Smooth muscle cell (in vitro differentiated cells): ENCODE data around the gene TBC1D32. TPM values are rescaled to one million over a fixed set of nuclear protein-coding genes. Genes with fewer than 3 reads are reported as not detected.
A peak's percentile ranks its signal among the peaks of the same experiment; 100 is the strongest.

Source experiments
- DNase-seq: peaks from one replicate; lab custom pipeline; 2025; ENCODE audit not compliant: unreplicated experiment; lab: John Stamatoyannopoulos, UW
- H2AFZ ChIP-seq: fragments of 200-600 bp; sonication (generic); 2 replicates; pipeline ENCODE4 v1.6.0; 2016; ENCODE audit warnings: antibody characterized with exemption, low read depth, mild to moderate bottlenecking
- H3F3A ChIP-seq: fragments of 200-600 bp; sonication (generic); 2 replicates; pipeline ENCODE4 v1.6.0; 2017; ENCODE audit warnings: antibody characterized with exemption, low read depth
- H3K27ac ChIP-seq: fragments of 200-600 bp; sonication (generic); 2 replicates; pipeline ENCODE4 v1.5.1; 2016; ENCODE audit warnings: low read depth, mild to moderate bottlenecking
- H3K27me3 ChIP-seq: fragments of 200-600 bp; sonication (generic); 2 replicates; pipeline ENCODE4 v1.6.1; 2016; ENCODE audit warnings: low read depth, mild to moderate bottlenecking
- H3K36me3 ChIP-seq: fragments of 200-600 bp; sonication (generic); 2 replicates; pipeline ENCODE4 v1.5.1; 2016; ENCODE audit warnings: low read depth
- H3K4me1 ChIP-seq: fragments of 200-600 bp; sonication (generic); 2 replicates; pipeline ENCODE4 v1.5.1; 2016; ENCODE audit warnings: low read depth
- H3K4me2 ChIP-seq: fragments of 200-600 bp; sonication (generic); 2 replicates; pipeline ENCODE4 v1.6.0; 2016; ENCODE audit warnings: mild to moderate bottlenecking
- H3K4me3 ChIP-seq: fragments of 200-600 bp; sonication (generic); 2 replicates; pipeline ENCODE4 v1.5.1; 2016; ENCODE audit warnings: mild to moderate bottlenecking
- H3K79me2 ChIP-seq: fragments of 200-600 bp; sonication (generic); 2 replicates; pipeline ENCODE4 v1.6.0; 2016; ENCODE audit warnings: low read depth, mild to moderate bottlenecking
- H3K9ac ChIP-seq: fragments of 200-600 bp; sonication (generic); 2 replicates; pipeline ENCODE4 v1.6.0; 2016; ENCODE audit warnings: low read depth
- H3K9me3 ChIP-seq: fragments of 200-600 bp; sonication (generic); replicated peaks from 2 replicates; pipeline ENCODE4 v1.5.1; 2016; ENCODE audit warnings: low read depth
- H4K20me1 ChIP-seq: fragments of 200-600 bp; sonication (generic); 2 replicates; pipeline ENCODE4 v1.6.0; 2016; ENCODE audit warnings: low read depth
- WGBS: methylation state at CpG from one replicate; pipeline ENCODE4 v1.1.7; 2016; ENCODE audit warnings: low lambda C conversion rate; 5-methylcytosine and 5-hydroxymethylcytosine counted together
- polyA plus RNA-seq: library from polyadenylated mRNA; unstranded; fragments of >200 nt; fragmentation: Nextera tagmentation; extraction: Ambion mirVana; gene quantifications from 2 replicates; pipeline ENCODE4 v1.2.1, GENCODE V29; 2016
- total RNA-seq: library from RNA; depleted of rRNA; stranded (reverse); fragments of >200 nt; gene quantifications from 2 replicates; pipeline ENCODE4 v1.2.3, GENCODE V29; 2014
- TF ChIP-seq, protein P1 (sequence below): fragments of 200-600 bp; sonication (generic); IDR thresholded peaks from 2 replicates; pipeline ENCODE4 v1.5.1; 2017; ENCODE audit warnings: borderline replicate concordance, mild to moderate bottlenecking, antibody characterized with exemption; ENCODE audit not compliant: insufficient read depth, poor library complexity, severe bottlenecking

TBC1D32 gene
- total and polyA plus RNA-seq, 2 experiments from 2014 or later, result 4.2 to 14.5 TPM

DNA sequence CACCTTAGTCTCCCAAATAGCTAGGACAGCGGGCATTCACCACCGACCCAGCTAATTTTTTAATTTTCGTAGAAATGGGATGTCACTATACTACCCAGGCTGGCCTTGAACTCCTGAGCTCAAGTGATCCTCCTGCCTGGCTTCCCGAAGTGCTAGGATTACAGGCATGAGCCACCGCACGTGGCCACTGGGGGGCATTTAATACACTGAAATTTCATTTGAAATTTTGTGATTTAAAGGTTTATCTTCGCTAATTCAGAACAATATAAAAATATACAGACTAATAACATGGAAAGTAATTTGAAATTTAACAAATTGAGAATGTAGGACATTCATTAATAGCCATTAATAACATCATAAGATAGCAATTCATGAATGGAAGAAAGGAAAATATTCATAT is 20.5 kb upstream of the TBC1D32 start:
- Histone ChIP-seq H3K9me3 (no peaks in the 10 kb centered on the region), H3K4me1 (no peaks in the 10 kb centered on the region), H3K27me3 (no peaks in the 10 kb centered on the region), H3K79me2 (no peaks in the 10 kb centered on the region), H3K36me3 (no peaks in the 10 kb centered on the region), H3K4me3 (no peak overlapping the region), H4K20me1 (no peaks in the 10 kb centered on the region), H3F3A (no peaks in the 10 kb centered on the region), H3K9ac (no peak overlapping the region), H2AFZ (no peak overlapping the region), H3K4me2 (no peak overlapping the region), H3K27ac (no peak overlapping the region)
- DNase-seq, result no peak
- TF ChIP-seq, protein P1, sequence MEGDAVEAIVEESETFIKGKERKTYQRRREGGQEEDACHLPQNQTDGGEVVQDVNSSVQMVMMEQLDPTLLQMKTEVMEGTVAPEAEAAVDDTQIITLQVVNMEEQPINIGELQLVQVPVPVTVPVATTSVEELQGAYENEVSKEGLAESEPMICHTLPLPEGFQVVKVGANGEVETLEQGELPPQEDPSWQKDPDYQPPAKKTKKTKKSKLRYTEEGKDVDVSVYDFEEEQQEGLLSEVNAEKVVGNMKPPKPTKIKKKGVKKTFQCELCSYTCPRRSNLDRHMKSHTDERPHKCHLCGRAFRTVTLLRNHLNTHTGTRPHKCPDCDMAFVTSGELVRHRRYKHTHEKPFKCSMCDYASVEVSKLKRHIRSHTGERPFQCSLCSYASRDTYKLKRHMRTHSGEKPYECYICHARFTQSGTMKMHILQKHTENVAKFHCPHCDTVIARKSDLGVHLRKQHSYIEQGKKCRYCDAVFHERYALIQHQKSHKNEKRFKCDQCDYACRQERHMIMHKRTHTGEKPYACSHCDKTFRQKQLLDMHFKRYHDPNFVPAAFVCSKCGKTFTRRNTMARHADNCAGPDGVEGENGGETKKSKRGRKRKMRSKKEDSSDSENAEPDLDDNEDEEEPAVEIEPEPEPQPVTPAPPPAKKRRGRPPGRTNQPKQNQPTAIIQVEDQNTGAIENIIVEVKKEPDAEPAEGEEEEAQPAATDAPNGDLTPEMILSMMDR, result peak; percentile 31
- WGBS, result 80% methylated on average over 7 of the region's 7 CpGs

DNA sequence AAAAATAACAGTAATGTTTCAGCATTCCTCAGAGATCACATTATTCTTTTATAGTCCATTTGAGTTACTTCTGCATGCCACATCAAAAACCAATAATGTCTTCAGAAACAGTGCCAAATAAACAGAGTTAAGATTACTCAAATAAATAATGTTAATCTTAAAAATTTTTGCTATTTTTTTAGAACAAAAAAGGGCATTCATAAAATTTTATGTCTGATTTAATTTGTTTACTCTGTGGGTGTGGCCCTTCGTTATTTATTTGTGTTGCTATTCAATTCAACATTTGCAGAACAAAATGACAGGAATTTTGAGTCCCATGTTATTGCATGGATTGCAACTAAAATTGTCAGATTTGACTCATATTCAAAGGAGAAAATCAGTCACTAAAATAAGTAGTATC is 18.7 kb upstream of the TBC1D32 start:
- Histone ChIP-seq H4K20me1 (no peaks in the 10 kb centered on the region), H3K36me3 (no peaks in the 10 kb centered on the region), H3K79me2 (no peaks in the 10 kb centered on the region), H3K4me3 (no peak overlapping the region), H3K4me2 (no peak overlapping the region), H2AFZ (no peak overlapping the region), H3K27ac (no peak overlapping the region), H3F3A (no peaks in the 10 kb centered on the region), H3K4me1 (no peaks in the 10 kb centered on the region), H3K27me3 (no peaks in the 10 kb centered on the region), H3K9me3 (no peaks in the 10 kb centered on the region), H3K9ac (no peak overlapping the region)
- no peak for DNase-seq
- 44% methylated on average over 1 of the region's 1 CpG for WGBS
- TF ChIP-seq, protein P1, result no peak

DNA sequence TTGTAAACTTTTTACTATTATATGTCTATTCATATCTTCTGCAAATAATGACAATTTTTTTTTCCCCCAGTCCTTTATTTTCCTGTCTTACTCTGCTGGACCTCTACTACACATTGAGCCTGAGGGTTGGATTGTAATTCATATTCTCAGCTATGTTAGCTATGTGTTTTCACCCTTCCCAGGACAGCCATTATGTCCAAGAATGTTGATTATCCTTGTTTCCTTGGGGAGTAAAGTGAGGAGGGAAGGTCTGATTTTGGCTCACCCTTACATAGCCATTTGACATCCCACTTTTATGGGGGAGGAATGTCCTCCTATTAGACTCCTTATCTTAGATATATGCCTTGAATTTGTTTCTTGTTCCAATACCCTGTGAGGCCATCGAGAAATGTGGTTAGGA is 17.6 kb upstream of the TBC1D32 start:
- no peaks in the 10 kb centered on the region for H3K36me3 ChIP-seq
- no peaks in the 10 kb centered on the region for H3K27me3 ChIP-seq
- no peaks in the 10 kb centered on the region for H4K20me1 ChIP-seq
- no peak overlapping the region for H3K4me2 ChIP-seq
- H3K9me3 ChIP-seq, result no peaks in the 10 kb centered on the region
- DNase-seq, result no peak
- no peaks in the 10 kb centered on the region for H3K4me1 ChIP-seq
- TF ChIP-seq, protein P1, result no peak
- no peak overlapping the region for H3K9ac ChIP-seq
- no peak overlapping the region for H2AFZ ChIP-seq
- no peaks in the 10 kb centered on the region for H3F3A ChIP-seq
- no peaks in the 10 kb centered on the region for H3K79me2 ChIP-seq
- H3K27ac ChIP-seq, result no peak overlapping the region
- WGBS, result 41% methylated on average over 1 of the region's 1 CpG
- H3K4me3 ChIP-seq, result no peak overlapping the region

DNA sequence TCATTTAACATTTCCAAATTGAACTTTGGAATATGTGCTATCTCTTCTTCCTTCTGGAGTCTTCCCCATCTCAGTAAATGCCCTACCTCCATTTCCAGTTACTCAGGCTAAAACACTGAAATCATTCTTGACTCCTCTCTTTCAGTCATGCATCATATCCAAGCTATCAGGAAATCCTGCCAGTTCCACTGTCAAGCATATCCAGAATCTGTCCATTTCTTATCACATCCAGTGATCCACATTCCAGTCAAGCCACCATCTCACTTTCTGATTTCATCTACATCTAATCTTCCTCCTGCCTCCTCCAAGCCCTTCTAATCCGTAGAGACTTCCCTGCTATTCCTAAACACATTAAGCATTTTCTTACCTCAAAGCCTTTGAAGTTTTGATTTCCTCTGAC is 15.3 kb upstream of the TBC1D32 start:
- WGBS, result 44% methylated on average over 1 of the region's 1 CpG
- Histone ChIP-seq H3K79me2 (no peaks in the 10 kb centered on the region), H3F3A (no peaks in the 10 kb centered on the region), H3K9me3 (no peaks in the 10 kb centered on the region), H4K20me1 (no peaks in the 10 kb centered on the region), H3K4me1 (no peaks in the 10 kb centered on the region), H2AFZ (peak overlapping the region; percentile 50), H3K9ac (no peak overlapping the region), H3K27me3 (no peaks in the 10 kb centered on the region), H3K27ac (no peak overlapping the region), H3K4me3 (no peak overlapping the region), H3K4me2 (no peak overlapping the region), H3K36me3 (no peaks in the 10 kb centered on the region)
- no peak for DNase-seq
- TF ChIP-seq, protein P1, result no peak
